Measurements from ENCODE around the gene FGF12.

DNA sequence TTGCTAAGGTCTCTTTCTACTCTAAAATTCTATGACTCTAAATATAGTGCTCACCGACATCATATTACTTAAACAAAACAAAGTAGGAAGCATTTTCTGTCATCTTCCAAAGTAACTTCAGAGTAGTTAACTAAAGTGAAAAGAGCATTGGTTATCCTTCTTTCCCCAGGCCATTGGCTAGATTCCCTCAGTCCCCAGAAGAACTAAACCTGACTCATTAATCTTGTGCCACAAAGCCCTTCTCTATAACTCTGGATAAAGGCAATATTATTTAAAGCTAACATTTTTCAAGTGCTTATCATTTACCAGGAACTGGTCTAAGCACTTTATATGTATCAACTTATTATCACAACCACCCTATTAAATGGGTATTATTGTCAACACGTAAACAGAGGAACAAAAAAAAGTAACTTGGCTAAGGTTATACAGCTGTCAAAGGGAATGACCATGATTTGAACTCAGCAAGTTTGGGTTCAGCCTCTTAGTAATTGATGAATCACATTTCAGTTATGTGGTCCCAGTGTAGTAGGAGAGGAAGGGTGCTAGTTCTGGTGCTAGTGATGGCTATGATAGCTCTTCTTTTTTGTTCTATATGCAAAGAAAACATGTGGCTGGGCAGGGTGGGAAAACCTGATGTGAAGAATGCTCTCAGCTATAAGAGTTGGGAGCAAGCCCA, 304.9 kb downstream of the FGF12 start:
- TF ChIP-seq, protein P1, sequence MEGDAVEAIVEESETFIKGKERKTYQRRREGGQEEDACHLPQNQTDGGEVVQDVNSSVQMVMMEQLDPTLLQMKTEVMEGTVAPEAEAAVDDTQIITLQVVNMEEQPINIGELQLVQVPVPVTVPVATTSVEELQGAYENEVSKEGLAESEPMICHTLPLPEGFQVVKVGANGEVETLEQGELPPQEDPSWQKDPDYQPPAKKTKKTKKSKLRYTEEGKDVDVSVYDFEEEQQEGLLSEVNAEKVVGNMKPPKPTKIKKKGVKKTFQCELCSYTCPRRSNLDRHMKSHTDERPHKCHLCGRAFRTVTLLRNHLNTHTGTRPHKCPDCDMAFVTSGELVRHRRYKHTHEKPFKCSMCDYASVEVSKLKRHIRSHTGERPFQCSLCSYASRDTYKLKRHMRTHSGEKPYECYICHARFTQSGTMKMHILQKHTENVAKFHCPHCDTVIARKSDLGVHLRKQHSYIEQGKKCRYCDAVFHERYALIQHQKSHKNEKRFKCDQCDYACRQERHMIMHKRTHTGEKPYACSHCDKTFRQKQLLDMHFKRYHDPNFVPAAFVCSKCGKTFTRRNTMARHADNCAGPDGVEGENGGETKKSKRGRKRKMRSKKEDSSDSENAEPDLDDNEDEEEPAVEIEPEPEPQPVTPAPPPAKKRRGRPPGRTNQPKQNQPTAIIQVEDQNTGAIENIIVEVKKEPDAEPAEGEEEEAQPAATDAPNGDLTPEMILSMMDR (conservative IDR thresholded peaks at IDR 0.05; ENCODE audit: low read depth in 2 of 2) = no peak
- TF ChIP-seq CREB1 (CRISPR knock-in tag; IDR thresholded peaks at IDR 0.05; ENCODE audit: low read depth) (no peak), EZH2phosphoT487 (IDR thresholded peaks at IDR 0.05; ENCODE audit: unreplicated experiment) (no peak)
- TF ChIP-seq, protein P2, sequence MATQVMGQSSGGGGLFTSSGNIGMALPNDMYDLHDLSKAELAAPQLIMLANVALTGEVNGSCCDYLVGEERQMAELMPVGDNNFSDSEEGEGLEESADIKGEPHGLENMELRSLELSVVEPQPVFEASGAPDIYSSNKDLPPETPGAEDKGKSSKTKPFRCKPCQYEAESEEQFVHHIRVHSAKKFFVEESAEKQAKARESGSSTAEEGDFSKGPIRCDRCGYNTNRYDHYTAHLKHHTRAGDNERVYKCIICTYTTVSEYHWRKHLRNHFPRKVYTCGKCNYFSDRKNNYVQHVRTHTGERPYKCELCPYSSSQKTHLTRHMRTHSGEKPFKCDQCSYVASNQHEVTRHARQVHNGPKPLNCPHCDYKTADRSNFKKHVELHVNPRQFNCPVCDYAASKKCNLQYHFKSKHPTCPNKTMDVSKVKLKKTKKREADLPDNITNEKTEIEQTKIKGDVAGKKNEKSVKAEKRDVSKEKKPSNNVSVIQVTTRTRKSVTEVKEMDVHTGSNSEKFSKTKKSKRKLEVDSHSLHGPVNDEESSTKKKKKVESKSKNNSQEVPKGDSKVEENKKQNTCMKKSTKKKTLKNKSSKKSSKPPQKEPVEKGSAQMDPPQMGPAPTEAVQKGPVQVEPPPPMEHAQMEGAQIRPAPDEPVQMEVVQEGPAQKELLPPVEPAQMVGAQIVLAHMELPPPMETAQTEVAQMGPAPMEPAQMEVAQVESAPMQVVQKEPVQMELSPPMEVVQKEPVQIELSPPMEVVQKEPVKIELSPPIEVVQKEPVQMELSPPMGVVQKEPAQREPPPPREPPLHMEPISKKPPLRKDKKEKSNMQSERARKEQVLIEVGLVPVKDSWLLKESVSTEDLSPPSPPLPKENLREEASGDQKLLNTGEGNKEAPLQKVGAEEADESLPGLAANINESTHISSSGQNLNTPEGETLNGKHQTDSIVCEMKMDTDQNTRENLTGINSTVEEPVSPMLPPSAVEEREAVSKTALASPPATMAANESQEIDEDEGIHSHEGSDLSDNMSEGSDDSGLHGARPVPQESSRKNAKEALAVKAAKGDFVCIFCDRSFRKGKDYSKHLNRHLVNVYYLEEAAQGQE (IDR thresholded peaks at IDR 0.05; ENCODE audit: unreplicated experiment) = no peak
